GM12878 (cell line): ENCODE results near the gene NEK5. TPM values are rescaled to one million over a fixed set of nuclear protein-coding genes. Genes with fewer than 3 reads are reported as not detected.

Source experiments
- ATAC-seq: fragments of 200-7000 bp; cut with Tn5 transposase; 3 replicates; pipeline ENCODE4 v1.9.1; 2020; ENCODE audit warnings: mild to moderate bottlenecking, moderate library complexity
- BruUV-seq: library from RNA; stranded (reverse); fragments of 400-500 nt; replicated peaks from 2 replicates; lab custom pipeline; 2021; lab: Mats Ljungman, UMichigan
- CTCF ChIA-PET: fragments of 300-600 bp; sonication (Branson Sonifier 250); formaldehyde crosslinking; extraction: SDS; loops from one replicate; lab custom pipeline; 2021; ENCODE audit warnings: inconsistent platforms; lab: Yijun Ruan, JAX
- POLR2A ChIA-PET: fragments of 350-600 bp; formaldehyde crosslinking; extraction: SDS; loops from one replicate; lab custom pipeline; 2021; ENCODE audit warnings: inconsistent platforms; lab: Charles Lee
- RAD21 ChIA-PET: fragments of 300-600 bp; sonication (Branson Sonifier 250); formaldehyde crosslinking; loops from one replicate; lab custom pipeline; 2023; ENCODE audit warnings: antibody characterized with exemption; ENCODE audit not compliant: unreplicated experiment; lab: Charles Lee
- SMC1A ChIA-PET: fragments of 300-600 bp; sonication (Branson Sonifier 250); formaldehyde crosslinking; loops from one replicate; lab custom pipeline; 2023; ENCODE audit not compliant: unreplicated experiment, uncharacterized antibody; lab: Charles Lee
- DNase-seq: peaks from one replicate; pipeline ENCODE4 v3.0.0-alpha.2; 2011; ENCODE audit warnings: low read depth, low spot score
- FAIRE-seq: peaks from 3 replicates; lab custom pipeline; 2011; peaks lifted over from hg19 to GRCh38; lab: Jason Lieb, UNC
- H2AFZ ChIP-seq: 2 replicates; pipeline ENCODE4 v1.6.0; 2011; ENCODE audit warnings: low read depth, low read length, control low read depth; ENCODE audit not compliant: control insufficient read depth
- H3K27ac ChIP-seq: 2 replicates; pipeline ENCODE4 v1.5.1; 2011; ENCODE audit warnings: control low read depth; ENCODE audit not compliant: control insufficient read depth, insufficient read depth
- H3K27me3 ChIP-seq, 2 experiments: replicated peaks in 1 of 2; 2 replicates each; pipeline versions ENCODE4 v1.6.0 to v1.6.1; 2011; ENCODE audit warnings: low read length in 1 of 2; ENCODE audit not compliant: control insufficient read depth in 2 of 2, insufficient read depth in 2 of 2
- H3K36me3 ChIP-seq, 2 experiments: 2 replicates each; pipeline ENCODE4 v1.5.1; 2011; ENCODE audit warnings: low read length in 1 of 2; ENCODE audit not compliant: control insufficient read depth in 2 of 2, insufficient read depth in 2 of 2
- H3K4me1 ChIP-seq: 2 replicates; pipeline ENCODE4 v1.6.1; 2011; ENCODE audit warnings: mild to moderate bottlenecking, low read length, moderate library complexity, mixed read lengths; ENCODE audit not compliant: control insufficient read depth, insufficient read depth
- H3K4me2 ChIP-seq: 2 replicates; pipeline ENCODE4 v1.6.0; 2011; ENCODE audit warnings: control low read depth; ENCODE audit not compliant: control insufficient read depth, insufficient read depth
- H3K4me3 ChIP-seq: fragments of 200-600 bp; sonication (generic); 2 replicates; pipeline ENCODE4 v1.5.1; 2016
- H3K79me2 ChIP-seq: 2 replicates; pipeline ENCODE4 v1.6.0; 2011; ENCODE audit warnings: low read length; ENCODE audit not compliant: control insufficient read depth, insufficient read depth
- H3K9ac ChIP-seq: 2 replicates; pipeline ENCODE4 v1.8.0; 2011; ENCODE audit warnings: low read length, control low read depth, mixed read lengths; ENCODE audit not compliant: control insufficient read depth, insufficient read depth
- H3K9me3 ChIP-seq: replicated peaks from 3 replicates; pipeline ENCODE4 v1.5.1; 2011; ENCODE audit warnings: mild to moderate bottlenecking, low read length; ENCODE audit not compliant: control insufficient read depth, insufficient read depth
- H4K20me1 ChIP-seq: 2 replicates; pipeline ENCODE4 v1.6.0; 2011; ENCODE audit not compliant: control insufficient read depth, insufficient read depth
- BRCA1 ChIP-seq: IDR thresholded peaks from 2 replicates; pipeline ENCODE4 v1.6.1; 2011; ENCODE audit warnings: low read depth, low read length, improper control_type of control experiment
- CEBPZ ChIP-seq: fragments of 150-350 bp; IDR thresholded peaks from 2 replicates; pipeline ENCODE4 v1.6.1; 2016; ENCODE audit warnings: low read depth, low read length
- CHD4 ChIP-seq: fragments of 200-600 bp; sonication (generic); IDR thresholded peaks from 2 replicates; pipeline ENCODE4 v1.6.1; 2016; ENCODE audit warnings: mild to moderate bottlenecking
- HSF1 ChIP-seq: fragments of 150-350 bp; IDR thresholded peaks from 2 replicates; pipeline ENCODE4 v1.6.1; 2014; ENCODE audit warnings: mild to moderate bottlenecking, low read depth, low read length
- KDM1A ChIP-seq: fragments of 200-600 bp; sonication (generic); IDR thresholded peaks from 2 replicates; pipeline ENCODE4 v1.6.1; 2016; ENCODE audit warnings: borderline replicate concordance
- MAX ChIP-seq: IDR thresholded peaks from 2 replicates; pipeline ENCODE4 v1.6.1; 2012; ENCODE audit warnings: low read depth, low read length, improper control_type of control experiment
- NFIC ChIP-seq: IDR thresholded peaks from 2 replicates; pipeline ENCODE4 v1.6.1; 2012; ENCODE audit warnings: low read depth, mild to moderate bottlenecking, inconsistent platforms, low read length, moderate library complexity
- SUPT20H ChIP-seq: IDR thresholded peaks from 2 replicates; pipeline ENCODE4 v1.6.1; 2011; ENCODE audit warnings: low read depth, mild to moderate bottlenecking, low read length, moderate library complexity, borderline replicate concordance; ENCODE audit not compliant: control insufficient read depth
- TBL1XR1 ChIP-seq: IDR thresholded peaks from 2 replicates; pipeline ENCODE4 v1.6.1; 2012; ENCODE audit warnings: low read depth, low read length, improper control_type of control experiment
- YBX1 ChIP-seq: fragments of 450-650 bp; IDR thresholded peaks from 2 replicates; pipeline ENCODE4 v1.6.1; 2016; ENCODE audit warnings: antibody characterized with exemption
- ZNF274 ChIP-seq: IDR thresholded peaks from one replicate; pipeline ENCODE4 v1.8.0; 2011; ENCODE audit not compliant: insufficient read length, insufficient read depth
- WGBS: methylation state at CpG from one replicate; pipeline ENCODE4 v1.1.6; 2016; ENCODE audit warnings: low lambda C conversion rate; ENCODE audit not compliant: insufficient replicate concordance, insufficient coverage; ENCODE audit errors: missing lambda C conversion rate; 5-methylcytosine and 5-hydroxymethylcytosine counted together
- in situ Hi-C: fragments of 300-500 bp; cut with MboI; formaldehyde crosslinking; loops from 9 replicates; pipeline ENCODE4 v1.14.3; 2018; ENCODE audit warnings: mixed read lengths
- intact Hi-C: fragments of 100-400 bp; cut with micrococcal nuclease; formaldehyde crosslinking; loops from one replicate; pipeline ENCODE4 v1.14.2; 2022; ENCODE audit not compliant: unreplicated experiment
- polyA plus RNA-seq, 11 experiments: library from polyadenylated mRNA; depleted of rRNA in 4 of 11; unstranded in 6 of 11; stranded (reverse) in 5 of 11; fragments of >200 nt; fragmentation: Nextera tagmentation in 4 of 11; fragmentation: Illumina TruSeq in 1 of 11; extraction: Ambion mirVana in 4 of 11; extraction: Trizol in 1 of 11; gene quantifications; 1 replicate in 1 of 11; 2 replicates in 10 of 11; pipeline versions ENCODE4 v1.2.1 to v1.2.3, GENCODE V29; 2011 to 2016; ENCODE audit warnings: inconsistent platforms in 2 of 11, missing spikeins in 2 of 11, low read depth in 1 of 11
- total RNA-seq, 4 experiments: library from RNA; depleted of rRNA in 3 of 4; stranded (reverse); fragments of >200 nt in 3 of 4; fragmentation: Illumina TruSeq in 1 of 4; extraction: Trizol in 1 of 4; gene quantifications; 2 replicates each; pipeline versions ENCODE4 v1.2.1 to v1.2.3, GENCODE V29; 2013 to 2021

The NEK5 gene
- total and polyA plus RNA-seq, 10 of the 15 experiments (the other 5 are each of a cell fraction or from before 2014, with no cell fraction given): 0.04 to 0.32 (median 0.20) TPM; not detected in 6

- FAIRE-seq: no peak
- no peak overlapping the region for H3K4me2 ChIP-seq
- in situ Hi-C loops (no loop called here), intact Hi-C loops (no loop called here)
- H3K27ac ChIP-seq: no peak overlapping the region
- no peak for DNase-seq
- H3K27me3 ChIP-seq: no peaks in the 10 kb centered on the region
- H3K9ac ChIP-seq: no peak overlapping the region
- ATAC-seq: no peak
- SMC1A ChIA-PET: interaction anchor here (1.1 kb wide), 1 partner anchor 9 kb away, joined by 3 read pairs; no protein-coding TSS in a partner anchor
- POLR2A ChIA-PET: no interaction called here
- H3K79me2 ChIP-seq: no peaks in the 10 kb centered on the region
- H3K4me1 ChIP-seq: no peaks in the 10 kb centered on the region
- no peaks in the 10 kb centered on the region for H3K9me3 ChIP-seq
- no TSS peak for BruUV-seq
- H3K36me3 ChIP-seq: peaks cover 3 to 8% of the 10 kb centered on the region in 2 experiments; a peak in 3 of 4 replicates
- CTCF ChIA-PET: no interaction called here
- no peak overlapping the region for H3K4me3 ChIP-seq
- WGBS: 93% methylated on average over 2 of the region's 2 CpGs
- no peak overlapping the region for H2AFZ ChIP-seq
- H4K20me1 ChIP-seq: no peaks in the 10 kb centered on the region
- RAD21 ChIA-PET: no interaction called here
- TF ChIP-seq KDM1A (no peak), ZNF274 (no peak), MAX (no peak), CHD4 (no peak), YBX1 (no peak), TBL1XR1 (no peak)
- TF ChIP-seq, all 136 proteins: peak for 0
Measured at GRCh38 chr13:52022356-52022755, 106.5 kb downstream of the NEK5 start.

GRCh38 chr13:52020191-52020590 is 108.7 kb downstream of the NEK5 start:
- no peaks in the 10 kb centered on the region; the same call in 2 of the 3 replicates for H3K9me3 ChIP-seq
- in situ Hi-C loops: no loop called here
- peaks cover 3 to 8% of the 10 kb centered on the region in 2 experiments; a peak in 3 of 4 replicates for H3K36me3 ChIP-seq
- DNase-seq (no peak), ATAC-seq (no peak), FAIRE-seq (no peak)
- ChIA-PET POLR2A (no interaction called here), SMC1A (interaction anchor here (0.8 to 2.3 kb wide), 3 partner anchors 10 to 122 kb away, joined by 3 to 5 read pairs (median 3); no protein-coding TSS in a partner anchor), CTCF (no interaction called here), RAD21 (no interaction called here)
- intact Hi-C loops: no loop called here
- no peak overlapping the region for H3K4me2 ChIP-seq
- H4K20me1 ChIP-seq: no peaks in the 10 kb centered on the region
- H3K9ac ChIP-seq: no peak overlapping the region
- BruUV-seq: no TSS peak
- no peaks in the 10 kb centered on the region for H3K4me1 ChIP-seq
- H3K27me3 ChIP-seq: no peaks in the 10 kb centered on the region
- H3K4me3 ChIP-seq: no peak overlapping the region
- no peak overlapping the region for H2AFZ ChIP-seq
- no peaks in the 10 kb centered on the region; the same call in 1 of the 2 replicates for H3K79me2 ChIP-seq
- WGBS: 100% methylated on average over 3 of the region's 3 CpGs
- H3K27ac ChIP-seq: no peak overlapping the region
- TF ChIP-seq HSF1: no peak
- no peak for TF ChIP-seq BRCA1
- TF ChIP-seq NFIC: no peak
- no peak for TF ChIP-seq CEBPZ
- TF ChIP-seq SUPT20H: no peak
